ENCODE results near the gene USP40. TPM values are rescaled to one million over a fixed set of nuclear protein-coding genes. Genes with fewer than 3 reads are reported as not detected.

The USP40 gene
- polyA plus RNA-seq, 4 donors = 19.3 to 40.9 (median 30.6) TPM

DNA sequence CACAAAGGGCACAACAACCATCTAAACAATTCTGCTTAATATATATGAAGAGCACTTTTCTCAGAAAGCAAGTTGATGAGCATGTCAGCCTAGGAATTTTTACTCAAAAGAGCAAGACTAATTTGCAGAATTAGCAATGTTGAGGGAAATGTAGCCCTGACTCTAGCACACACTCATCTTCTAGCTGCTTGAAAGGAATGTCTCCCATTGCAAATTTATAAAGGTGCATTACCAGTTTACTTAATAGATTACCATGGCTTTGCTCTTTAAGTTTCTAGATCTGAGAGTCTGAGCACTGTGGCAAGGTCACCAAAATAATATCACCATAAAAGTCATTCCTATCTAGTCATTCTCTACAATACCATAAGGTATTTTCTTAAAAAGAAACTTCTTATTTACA, 40.8 kb downstream of the USP40 start:
- Histone ChIP-seq H3K36me3 (ENCODE audit: control insufficient read depth in 3 of 3, insufficient read depth in 2 of 3, low read depth in 1 of 3, low read length in 3 of 3) (peaks cover 0 to 12% (median 6%) of the 10 kb centered on the region in 3 donors), H3K9me3 (ENCODE audit: control insufficient read depth in 2 of 2, insufficient read depth in 1 of 2, low read depth in 1 of 2, low read length in 1 of 2) (no peaks in the 10 kb centered on the region), H3K4me1 (ENCODE audit: control insufficient read depth in 3 of 3, insufficient read depth in 2 of 3, low read depth in 1 of 3, low read length in 2 of 3) (no peaks in the 10 kb centered on the region), H3K4me3 (ENCODE audit: low read depth in 1 of 3, low read length in 3 of 3) (no peak overlapping the region), H3K27ac (ENCODE audit: low read depth in 1 of 3, low read length in 2 of 3) (no peak overlapping the region), H3K27me3 (ENCODE audit: control insufficient read depth in 3 of 3, insufficient read depth in 3 of 3, low read length in 3 of 3) (no peaks in the 10 kb centered on the region)
- no peak for FAIRE-seq
- no peak for DNase-seq

DNA sequence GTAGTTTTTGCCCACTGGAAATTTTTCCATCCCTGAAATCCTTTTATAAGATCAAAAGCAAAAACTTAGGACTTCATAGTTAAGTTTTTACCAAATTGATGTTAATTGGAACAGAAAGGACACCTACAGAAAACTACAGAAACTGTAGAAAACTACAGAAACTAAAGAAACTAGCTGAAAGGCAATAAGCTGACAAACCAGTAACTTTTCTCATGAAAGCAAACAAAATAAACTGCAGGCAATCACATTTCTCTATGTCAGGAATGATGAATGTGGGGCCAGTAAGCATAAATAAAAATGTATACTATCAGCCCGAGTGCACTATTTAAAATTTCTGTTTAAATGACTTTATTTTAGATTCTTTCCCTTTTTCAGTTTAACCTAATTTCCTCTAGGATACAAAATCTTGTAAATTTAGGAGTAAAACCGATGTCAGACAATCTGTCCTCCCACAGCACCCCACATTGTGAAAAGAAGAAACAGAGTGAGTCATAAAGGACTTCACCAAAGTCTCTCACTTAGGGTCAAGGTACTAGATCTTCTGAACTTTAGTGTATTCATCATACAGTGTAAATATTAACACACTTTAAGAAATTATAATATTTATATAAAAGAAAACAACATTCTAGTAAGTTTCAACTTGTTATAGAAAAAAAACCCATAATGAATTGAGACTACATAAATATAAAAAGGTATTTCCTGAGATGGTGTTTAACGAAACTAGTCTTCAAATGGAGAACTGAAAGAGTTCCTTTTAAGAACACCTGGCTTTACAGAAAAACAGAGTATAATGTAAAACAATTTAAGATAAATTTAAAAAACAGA, 46.6 kb downstream of the USP40 start:
- WGBS, 3 donors = 67 to 74% (median 73%) methylated on average over 3 of the region's 3 CpGs
- DNase-seq (peak in 1 of 2 donors; percentile 36), FAIRE-seq (no peak)
- no peak overlapping the region for H3K4me3 ChIP-seq (ENCODE audit: low read depth in 1 of 3, low read length in 3 of 3)
- H3K36me3 ChIP-seq (ENCODE audit: control insufficient read depth in 3 of 3, insufficient read depth in 2 of 3, low read depth in 1 of 3, low read length in 3 of 3) = peaks cover 0 to 8% (median 2%) of the 10 kb centered on the region in 3 donors
- H3K27me3 ChIP-seq (ENCODE audit: control insufficient read depth in 3 of 3, insufficient read depth in 3 of 3, low read length in 3 of 3) = no peaks in the 10 kb centered on the region
- H3K9me3 ChIP-seq (ENCODE audit: control insufficient read depth in 2 of 2, insufficient read depth in 1 of 2, low read depth in 1 of 2, low read length in 1 of 2) = no peaks in the 10 kb centered on the region
- H3K4me1 ChIP-seq (ENCODE audit: control insufficient read depth in 3 of 3, insufficient read depth in 2 of 3, low read depth in 1 of 3, low read length in 2 of 3) = no peaks in the 10 kb centered on the region
- no peak overlapping the region for H3K27ac ChIP-seq (ENCODE audit: low read depth in 1 of 3, low read length in 2 of 3)

GRCh38 chr2:233513953-233514655, 52.5 kb downstream of the USP40 start:
- Histone ChIP-seq H3K36me3 (ENCODE audit: control insufficient read depth in 3 of 3, insufficient read depth in 2 of 3, low read depth in 1 of 3, low read length in 3 of 3) (no peaks in the 10 kb centered on the region), H3K9me3 (ENCODE audit: control insufficient read depth in 2 of 2, insufficient read depth in 1 of 2, low read depth in 1 of 2, low read length in 1 of 2) (no peaks in the 10 kb centered on the region), H3K27ac (ENCODE audit: low read depth in 1 of 3, low read length in 2 of 3) (no peak overlapping the region), H3K4me1 (ENCODE audit: control insufficient read depth in 3 of 3, insufficient read depth in 2 of 3, low read depth in 1 of 3, low read length in 2 of 3) (no peaks in the 10 kb centered on the region), H3K4me3 (ENCODE audit: low read depth in 1 of 3, low read length in 3 of 3) (no peak overlapping the region), H3K27me3 (ENCODE audit: control insufficient read depth in 3 of 3, insufficient read depth in 3 of 3, low read length in 3 of 3) (no peaks in the 10 kb centered on the region)
- DNase-seq (no peak), FAIRE-seq (no peak)
- WGBS, 3 donors = 86 to 95% (median 90%) methylated on average over 7 of the region's 7 CpGs

- FAIRE-seq = no peak
- WGBS, 3 donors = 77 to 91% (median 85%) methylated on average over 1 of the region's 1 CpG
- H3K9me3 ChIP-seq (ENCODE audit: control insufficient read depth in 2 of 2, insufficient read depth in 1 of 2, low read depth in 1 of 2, low read length in 1 of 2) = peaks cover 0 to 4% of the 10 kb centered on the region in 2 donors
Measured at GRCh38 chr2:233503947-233504637, 62.5 kb downstream of the USP40 start.

DNA sequence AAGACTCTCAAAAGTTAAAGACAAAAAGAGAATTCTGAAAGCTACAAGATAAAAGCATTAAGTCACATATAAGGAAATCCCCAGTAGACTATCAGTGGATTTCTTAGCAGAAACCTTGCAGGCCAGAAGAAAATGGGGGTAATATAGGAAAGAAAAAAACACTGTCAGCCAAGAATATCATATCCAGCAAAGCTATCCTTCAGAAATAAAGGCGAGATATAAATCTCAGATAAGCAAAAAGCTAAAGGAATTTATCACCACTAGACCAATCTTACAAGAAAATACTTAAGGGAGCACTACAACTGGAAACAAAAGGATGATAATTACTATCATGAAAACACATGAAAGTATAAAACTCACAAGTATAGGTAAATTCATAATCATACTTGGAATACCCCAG, 63.1 kb downstream of the USP40 start:
- Histone ChIP-seq H3K27ac (ENCODE audit: low read depth in 1 of 3, low read length in 2 of 3) (no peak overlapping the region), H3K4me1 (ENCODE audit: control insufficient read depth in 3 of 3, insufficient read depth in 2 of 3, low read depth in 1 of 3, low read length in 2 of 3) (no peaks in the 10 kb centered on the region), H3K27me3 (ENCODE audit: control insufficient read depth in 3 of 3, insufficient read depth in 3 of 3, low read length in 3 of 3) (no peaks in the 10 kb centered on the region), H3K4me3 (ENCODE audit: low read depth in 1 of 3, low read length in 3 of 3) (no peak overlapping the region), H3K9me3 (ENCODE audit: control insufficient read depth in 2 of 2, insufficient read depth in 1 of 2, low read depth in 1 of 2, low read length in 1 of 2) (peaks cover 0 to 4% of the 10 kb centered on the region in 2 donors), H3K36me3 (ENCODE audit: control insufficient read depth in 3 of 3, insufficient read depth in 2 of 3, low read depth in 1 of 3, low read length in 3 of 3) (peaks cover 0 to 14% (median 6%) of the 10 kb centered on the region in 3 donors)
- FAIRE-seq (no peak), DNase-seq (no peak)
- WGBS, 3 donors = 98 to 100% (median 100%) methylated on average over 1 of the region's 1 CpG

More at GRCh38 chr2:233503947-233504637, 62.5 kb downstream of the USP40 start:
- H3K36me3 ChIP-seq (ENCODE audit: control insufficient read depth in 3 of 3, insufficient read depth in 2 of 3, low read depth in 1 of 3, low read length in 3 of 3) = peaks cover 0 to 14% (median 6%) of the 10 kb centered on the region in 3 donors
- H3K27me3 ChIP-seq (ENCODE audit: control insufficient read depth in 3 of 3, insufficient read depth in 3 of 3, low read length in 3 of 3) = no peaks in the 10 kb centered on the region
- no peak overlapping the region for H3K4me3 ChIP-seq (ENCODE audit: low read depth in 1 of 3, low read length in 3 of 3)
- no peak overlapping the region for H3K27ac ChIP-seq (ENCODE audit: low read depth in 1 of 3, low read length in 2 of 3)
- no peaks in the 10 kb centered on the region for H3K4me1 ChIP-seq (ENCODE audit: control insufficient read depth in 3 of 3, insufficient read depth in 2 of 3, low read depth in 1 of 3, low read length in 2 of 3)
- no peak for DNase-seq

DNA sequence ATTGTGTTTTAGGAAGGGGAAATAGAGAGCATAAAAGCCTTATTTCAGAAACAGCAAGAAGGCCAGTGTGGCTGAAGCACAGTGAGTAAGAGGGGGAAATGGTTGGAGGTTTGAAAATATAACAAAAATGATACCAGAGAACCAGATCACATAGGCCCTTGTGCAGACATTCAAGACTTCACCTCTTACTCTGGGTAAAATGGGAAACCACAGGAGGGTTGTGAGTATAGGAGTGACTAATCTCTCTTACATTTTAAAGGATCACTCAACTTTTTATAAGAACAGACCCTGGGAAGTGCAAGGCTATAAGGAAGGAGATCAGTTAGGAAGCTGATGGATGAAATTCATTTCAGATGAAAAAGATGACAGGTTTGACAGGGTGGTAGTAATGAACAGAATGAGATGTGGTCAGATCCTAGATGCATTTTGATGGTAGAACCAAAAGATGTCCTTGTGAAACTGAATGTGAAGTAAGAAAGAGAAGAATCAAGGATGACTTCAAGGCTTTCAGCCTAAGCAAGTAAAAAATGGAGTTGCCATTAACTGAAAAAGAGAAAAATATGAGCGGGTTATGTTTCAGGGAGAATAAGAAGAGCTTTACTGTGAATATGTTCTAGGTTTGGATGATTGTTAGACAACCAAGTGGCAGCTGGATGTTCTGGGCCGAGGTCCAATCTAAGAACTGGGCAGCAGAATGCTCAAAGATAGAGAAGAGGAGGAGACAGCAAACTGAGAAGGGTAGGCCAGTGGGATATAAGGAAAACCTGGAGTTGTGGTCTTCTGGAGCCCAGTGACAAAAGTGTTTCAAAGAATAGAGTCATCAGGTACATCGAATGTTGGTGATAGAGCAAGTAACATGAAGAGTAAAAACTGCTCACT, 65.1 kb downstream of the USP40 start:
- DNase-seq (no peak), FAIRE-seq (no peak)
- no peaks in the 10 kb centered on the region for H3K4me1 ChIP-seq (ENCODE audit: control insufficient read depth in 3 of 3, insufficient read depth in 2 of 3, low read depth in 1 of 3, low read length in 2 of 3)
- H3K27ac ChIP-seq (ENCODE audit: low read depth in 1 of 3, low read length in 2 of 3) = no peak overlapping the region
- peaks cover 0 to 19% (median 12%) of the 10 kb centered on the region in 3 donors for H3K36me3 ChIP-seq (ENCODE audit: control insufficient read depth in 3 of 3, insufficient read depth in 2 of 3, low read depth in 1 of 3, low read length in 3 of 3)
- WGBS, 3 donors = 86 to 94% (median 90%) methylated on average over 3 of the region's 3 CpGs
- no peaks in the 10 kb centered on the region for H3K27me3 ChIP-seq (ENCODE audit: control insufficient read depth in 3 of 3, insufficient read depth in 3 of 3, low read length in 3 of 3)
- H3K4me3 ChIP-seq (ENCODE audit: low read depth in 1 of 3, low read length in 3 of 3) = no peak overlapping the region
- H3K9me3 ChIP-seq (ENCODE audit: control insufficient read depth in 2 of 2, insufficient read depth in 1 of 2, low read depth in 1 of 2, low read length in 1 of 2) = peaks cover 0 to 4% of the 10 kb centered on the region in 2 donors

GRCh38 chr2:233499928-233500327, 66.7 kb downstream of the USP40 start:
- H3K4me1 ChIP-seq (ENCODE audit: control insufficient read depth in 3 of 3, insufficient read depth in 2 of 3, low read depth in 1 of 3, low read length in 2 of 3) = no peaks in the 10 kb centered on the region
- no peak overlapping the region for H3K4me3 ChIP-seq (ENCODE audit: low read depth in 1 of 3, low read length in 3 of 3)
- H3K27me3 ChIP-seq (ENCODE audit: control insufficient read depth in 3 of 3, insufficient read depth in 3 of 3, low read length in 3 of 3) = no peaks in the 10 kb centered on the region
- 44 to 60% (median 58%) methylated on average over 2 of the region's 2 CpGs for WGBS, 3 donors
- FAIRE-seq (no peak), DNase-seq (peak in 1 of 2 donors; percentile 28)
- H3K27ac ChIP-seq (ENCODE audit: low read depth in 1 of 3, low read length in 2 of 3) = no peak overlapping the region
- peaks cover 0 to 18% (median 15%) of the 10 kb centered on the region in 3 donors for H3K36me3 ChIP-seq (ENCODE audit: control insufficient read depth in 3 of 3, insufficient read depth in 2 of 3, low read depth in 1 of 3, low read length in 3 of 3)
- H3K9me3 ChIP-seq (ENCODE audit: control insufficient read depth in 2 of 2, insufficient read depth in 1 of 2, low read depth in 1 of 2, low read length in 1 of 2) = peaks cover 0 to 4% of the 10 kb centered on the region in 2 donors
